ENCODE data around the gene NKD1.

Gene NKD1

GRCh38 chr16:50695017-50696000 lies 147.1 kb downstream of the NKD1 start:
- peak; percentile 17 for DNase-seq (ENCODE audit: low spot score)

DNA sequence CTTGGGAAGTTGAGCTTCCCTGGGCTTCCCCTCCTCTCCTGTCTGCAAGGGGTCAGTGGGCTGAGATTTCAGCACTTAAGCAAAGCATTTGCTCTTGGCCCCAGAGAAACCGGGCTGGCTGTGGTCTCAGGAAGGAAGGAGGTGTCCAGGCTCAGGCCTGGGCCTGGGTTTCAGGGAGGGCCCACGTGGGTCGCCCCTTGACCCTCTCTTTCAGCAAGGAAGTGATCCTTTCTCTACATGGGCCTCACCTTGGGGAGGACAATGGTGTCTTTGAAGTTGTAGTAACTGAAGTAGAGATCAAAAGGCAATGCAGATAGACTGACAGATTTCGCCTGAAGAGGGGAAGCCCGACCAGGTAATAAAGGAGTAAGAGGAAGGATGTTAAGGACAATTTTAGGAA lies 147.9 kb downstream of the NKD1 start:
- no peak for DNase-seq (ENCODE audit: low spot score)

DNA sequence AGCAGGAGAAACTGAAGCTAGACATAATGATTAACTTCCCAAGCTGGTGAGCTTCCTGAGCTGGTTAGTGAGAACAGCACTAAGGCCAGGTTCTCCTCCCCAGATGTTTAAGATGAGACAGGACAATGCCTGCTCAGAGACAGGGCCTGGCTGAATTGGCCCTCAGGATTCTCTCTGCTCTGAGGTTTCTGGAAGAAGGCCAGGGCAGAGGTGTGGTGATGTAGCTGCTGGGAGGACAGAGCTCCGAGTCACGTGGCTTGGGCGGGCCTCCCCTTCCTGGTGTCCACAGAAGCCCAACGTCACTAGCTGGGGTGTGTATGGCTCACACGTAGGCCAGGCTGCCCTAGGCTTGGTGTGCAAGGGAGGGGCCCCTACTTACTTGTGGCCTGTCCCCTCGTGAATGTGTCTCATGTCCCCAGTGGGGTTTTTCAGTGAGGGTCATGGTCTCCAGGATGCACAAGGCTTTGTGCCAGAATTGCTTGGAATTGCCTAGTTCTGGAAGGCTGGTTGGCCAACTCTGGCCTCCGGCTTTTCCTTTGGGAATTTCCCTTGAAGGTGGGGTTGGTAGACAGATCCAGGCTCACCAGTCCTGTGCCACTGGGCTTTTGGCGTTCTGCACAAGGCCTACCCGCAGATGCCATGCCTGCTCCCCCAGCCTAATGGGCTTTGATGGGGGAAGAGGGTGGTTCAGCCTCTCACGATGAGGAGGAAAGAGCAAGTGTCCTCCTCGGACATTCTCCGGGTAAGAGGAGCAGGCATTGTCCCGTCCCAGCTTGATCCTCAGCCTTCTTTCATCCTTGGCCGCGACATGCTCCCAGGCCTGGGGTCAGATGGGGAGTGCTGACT lies 148.6 kb downstream of the NKD1 start:
- DNase-seq (ENCODE audit: low spot score) = peak; percentile 14

GRCh38 chr16:50697421-50697715 lies 149.2 kb downstream of the NKD1 start:
- DNase-seq (ENCODE audit: low spot score) = no peak

- DNase-seq (ENCODE audit: low spot score) = peak; percentile 50
Observed at GRCh38 chr16:50697881-50698767, 149.9 kb downstream of the NKD1 start.
